Middle frontal gyrus (tissue), 1 donor: ENCODE measurements around the gene NOX3.

Experiments
- DNase-seq: peaks from one replicate; pipeline ENCODE4 v3.0.0-alpha.2; 2015; ENCODE audit warnings: low spot score; ENCODE audit errors: extremely low spot score

NOX3 gene

GRCh38 chr6:155436981-155437749 lies 18.5 kb downstream of the NOX3 start:
- no peak for DNase-seq

GRCh38 chr6:155434829-155435423 lies 20.7 kb downstream of the NOX3 start:
- no peak for DNase-seq

DNA sequence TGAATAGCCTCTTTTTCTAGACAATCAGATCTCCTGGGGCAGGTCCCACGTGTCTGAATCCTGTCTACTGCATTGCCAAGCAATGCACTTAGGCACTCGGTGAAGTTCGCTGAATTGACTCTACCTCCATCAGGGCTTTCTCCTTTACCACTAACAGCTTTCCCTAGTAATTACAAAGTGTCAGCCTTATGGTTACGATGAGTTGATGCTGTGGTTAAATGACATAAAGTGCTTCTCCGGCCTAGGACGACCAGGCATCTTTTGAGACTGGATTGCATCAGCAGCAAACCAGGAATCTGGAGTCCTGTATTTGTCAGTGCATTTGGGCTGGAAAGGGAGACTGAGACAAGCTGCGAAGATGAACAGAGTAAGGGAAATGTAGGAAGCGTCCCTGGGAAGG lies 21.5 kb downstream of the NOX3 start:
- DNase-seq, result no peak

DNA sequence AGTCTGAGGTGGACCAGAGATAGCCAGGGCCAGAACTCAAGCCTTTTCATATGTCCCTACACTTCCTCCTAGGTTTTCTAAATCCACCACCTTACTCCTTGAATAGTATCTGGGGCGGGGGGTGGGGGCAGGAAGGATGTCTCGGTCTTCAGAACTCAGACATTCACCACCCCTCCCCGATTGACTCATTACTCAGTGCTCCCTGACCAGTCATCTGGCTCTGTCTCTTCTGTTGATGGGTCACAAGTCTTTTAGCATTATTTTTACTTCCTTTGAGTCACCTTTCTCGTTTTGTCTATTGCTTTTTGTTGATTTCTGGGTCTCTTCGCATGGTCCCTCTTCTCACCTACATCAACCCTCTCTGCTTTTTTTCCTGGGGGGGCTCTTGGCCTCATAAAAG lies 23.3 kb downstream of the NOX3 start:
- no peak for DNase-seq

DNA sequence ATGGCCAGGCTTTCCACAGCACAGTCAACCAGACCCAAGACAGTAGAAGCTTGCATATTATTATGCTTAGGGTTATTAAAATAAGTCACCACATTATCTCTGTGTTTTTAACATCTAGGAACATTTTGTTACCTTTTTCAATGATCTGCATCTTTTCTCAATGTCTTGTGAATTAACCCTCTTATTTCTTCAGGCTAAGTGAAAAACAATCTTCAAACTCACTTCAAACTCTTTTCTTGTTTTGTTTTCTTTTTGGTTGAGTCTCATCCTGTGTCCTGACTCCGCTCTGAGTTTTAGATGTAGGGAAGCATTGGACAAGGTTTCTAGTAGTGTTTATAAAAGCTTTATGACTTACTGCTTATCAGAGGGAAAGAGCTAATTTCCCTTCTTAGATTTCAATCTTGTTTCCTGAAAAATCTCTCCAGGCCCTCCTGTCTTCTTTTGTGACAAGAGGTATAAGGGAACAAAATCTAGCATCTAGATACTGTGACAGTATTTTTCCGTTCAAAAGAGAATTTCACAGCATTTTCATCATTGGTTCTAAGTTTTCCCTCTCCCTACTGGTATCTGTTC lies 26.2 kb downstream of the NOX3 start:
- no peak for DNase-seq

GRCh38 chr6:155426408-155426945 lies 29.2 kb downstream of the NOX3 start:
- no peak for DNase-seq

GRCh38 chr6:155424181-155424580 lies 31.5 kb downstream of the NOX3 start:
- DNase-seq, result no peak

GRCh38 chr6:155422635-155423034 lies 33.0 kb downstream of the NOX3 start:
- DNase-seq, result no peak

DNA sequence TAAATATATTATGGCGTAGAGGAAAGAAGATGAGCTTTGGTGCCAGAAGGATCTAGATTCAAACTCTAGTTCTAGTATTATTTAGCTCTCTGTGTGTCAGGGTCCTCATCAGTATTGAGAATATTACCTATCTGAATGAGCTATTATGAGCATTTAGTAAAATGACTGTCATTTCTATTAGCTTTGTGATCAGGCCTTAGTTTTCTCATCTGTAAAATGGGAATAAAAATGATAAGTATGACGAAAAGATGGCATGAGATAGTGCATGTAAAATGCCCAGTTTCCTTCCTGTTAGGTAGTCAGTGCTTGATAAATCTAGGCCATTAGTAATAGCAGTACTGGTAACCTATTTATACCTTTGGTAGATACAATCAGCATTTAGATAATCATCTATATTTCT lies 35.1 kb downstream of the NOX3 start:
- no peak for DNase-seq

- DNase-seq, result no peak
Observed at GRCh38 chr6:155419161-155419560, 36.5 kb downstream of the NOX3 start.

DNA sequence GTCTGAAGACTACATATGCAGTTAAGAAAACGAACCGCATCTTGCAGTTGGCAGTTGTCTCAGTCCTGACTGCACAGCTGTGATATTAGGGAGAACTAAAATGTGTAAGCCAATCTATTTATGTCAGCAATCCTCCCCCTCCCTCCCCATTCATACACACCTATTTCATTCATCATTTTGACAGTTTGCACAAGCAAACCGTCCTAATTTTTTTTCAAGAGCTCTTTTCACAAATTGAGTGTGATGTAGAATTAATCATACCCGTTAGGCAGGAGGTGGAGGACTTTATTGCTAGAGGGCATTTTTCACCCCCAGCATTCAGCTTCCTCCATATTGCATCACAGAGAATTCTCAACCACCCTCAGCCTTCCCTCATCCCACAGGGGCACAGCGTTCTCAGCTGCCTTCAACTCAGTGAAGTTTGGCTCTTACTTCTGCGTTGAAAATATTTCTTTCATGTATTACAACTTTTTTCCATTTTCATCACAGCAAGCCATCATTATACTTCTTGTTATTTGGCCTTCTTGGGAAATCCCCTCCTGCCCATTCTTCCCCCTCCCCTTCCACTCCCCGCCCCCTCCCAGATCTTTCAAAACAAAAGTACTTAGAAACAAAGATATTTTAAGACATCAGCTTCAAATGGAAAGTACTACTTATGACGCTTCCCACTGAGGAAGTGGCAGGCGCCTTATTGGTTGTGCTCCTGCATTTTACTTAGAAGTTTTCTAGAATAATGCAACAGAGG lies 37.5 kb downstream of the NOX3 start:
- no peak for DNase-seq

DNA sequence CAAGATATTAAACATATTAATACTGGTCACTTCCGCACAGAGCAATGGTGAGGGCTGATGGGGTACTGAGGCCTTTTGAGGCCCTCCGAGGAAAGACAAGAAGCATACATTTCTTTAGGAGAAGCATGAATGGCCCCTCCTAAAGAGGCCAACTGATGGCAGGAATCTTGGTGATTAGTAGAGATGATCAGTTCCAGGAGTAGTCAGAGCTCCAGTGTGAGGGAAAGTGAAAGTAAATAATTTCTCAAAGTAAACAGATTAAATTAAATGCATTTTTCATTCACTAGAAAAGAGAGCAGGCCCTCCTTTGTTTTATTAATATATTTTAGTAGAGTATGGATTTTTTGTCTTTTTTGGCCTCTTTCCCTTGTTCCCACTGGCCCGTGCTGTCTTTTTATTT lies 38.2 kb downstream of the NOX3 start:
- no peak for DNase-seq

- no peak for DNase-seq
Observed at GRCh38 chr6:155415953-155416352, 39.7 kb downstream of the NOX3 start.

GRCh38 chr6:155414049-155414448 lies 41.6 kb downstream of the NOX3 start:
- no peak for DNase-seq

DNA sequence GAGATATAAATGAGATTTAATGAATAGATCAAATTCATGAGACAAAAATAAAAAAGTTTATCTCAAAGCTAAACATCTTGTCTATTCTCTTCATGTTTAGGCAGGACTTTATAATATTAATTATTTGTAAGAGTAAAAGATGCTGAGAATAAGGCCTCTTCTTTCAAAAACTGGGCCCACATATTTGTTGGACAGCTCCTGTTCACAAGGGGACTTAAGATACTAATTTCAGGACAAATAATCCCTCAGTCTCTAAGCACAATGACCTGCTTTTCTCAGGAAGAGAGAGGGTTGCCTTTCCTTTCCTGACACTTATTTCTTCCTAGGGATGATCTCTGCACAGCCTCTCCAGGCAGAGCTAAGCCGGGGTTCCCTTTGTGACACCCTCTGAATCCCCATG lies 43.3 kb downstream of the NOX3 start:
- DNase-seq, result no peak

DNA sequence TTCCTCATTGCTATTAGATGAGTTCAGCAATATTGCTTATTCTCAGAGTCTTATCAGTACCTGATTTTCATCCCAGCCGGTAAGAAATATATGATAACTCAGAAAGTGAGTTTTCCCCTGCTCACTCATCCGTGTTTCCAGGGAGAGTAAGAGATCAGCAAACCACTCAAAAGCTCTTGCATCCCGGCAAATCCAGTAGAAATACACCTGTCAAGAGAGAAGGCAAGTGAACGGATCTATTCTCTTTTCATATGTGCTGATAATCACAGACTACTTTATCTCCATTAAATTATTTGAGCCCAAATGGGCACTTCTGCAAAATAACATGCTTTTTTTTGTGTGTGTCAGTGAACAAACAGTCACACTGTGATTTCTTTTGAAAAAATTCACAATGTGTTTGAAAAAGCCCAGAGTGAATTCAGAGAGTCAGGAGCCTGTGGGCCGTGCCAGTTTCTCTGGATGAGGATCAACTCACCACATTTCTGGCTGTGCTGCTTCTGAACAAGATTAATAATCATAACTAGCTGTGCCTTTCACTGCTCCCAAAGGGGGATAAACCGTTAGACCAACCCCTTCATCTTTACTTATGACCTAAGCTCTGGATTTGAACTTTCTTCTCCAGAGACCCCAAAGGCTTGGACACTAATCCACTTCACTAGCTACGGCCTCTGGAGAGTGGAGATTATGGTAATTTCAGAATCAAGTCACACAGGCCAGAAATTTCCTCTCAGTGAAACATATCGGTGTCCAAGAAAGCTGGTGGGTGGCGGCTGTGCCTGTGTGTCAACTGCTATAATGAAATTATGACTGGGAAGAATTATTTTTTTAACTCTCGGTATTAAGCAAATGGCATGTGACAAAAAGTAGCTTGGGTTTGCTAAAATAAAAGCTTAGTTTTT lies 44.2 kb downstream of the NOX3 start:
- DNase-seq, result no peak

GRCh38 chr6:155409391-155409790 lies 46.2 kb downstream of the NOX3 start:
- DNase-seq, result no peak

DNA sequence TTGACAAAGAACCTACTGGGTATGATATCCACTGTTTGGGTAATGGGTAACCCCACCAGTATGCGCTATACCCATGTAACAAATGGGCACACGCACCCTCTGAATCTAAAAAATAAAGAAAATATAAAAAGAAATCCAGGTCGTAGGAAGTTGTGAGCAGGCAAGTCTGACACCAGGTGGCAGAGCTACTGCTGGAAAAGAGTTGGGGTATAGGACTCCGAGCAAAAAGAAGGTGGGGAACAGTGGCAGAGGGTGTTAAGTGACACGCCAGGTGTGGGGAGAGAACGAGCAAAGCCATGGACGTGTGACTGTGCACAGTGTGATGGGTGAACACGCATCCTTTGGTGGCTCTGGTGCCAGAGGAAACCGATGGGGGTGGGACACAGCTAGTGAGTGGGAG lies 46.7 kb downstream of the NOX3 start:
- no peak for DNase-seq

- DNase-seq, result no peak
Observed at GRCh38 chr6:155408231-155408630, 47.4 kb downstream of the NOX3 start.

DNA sequence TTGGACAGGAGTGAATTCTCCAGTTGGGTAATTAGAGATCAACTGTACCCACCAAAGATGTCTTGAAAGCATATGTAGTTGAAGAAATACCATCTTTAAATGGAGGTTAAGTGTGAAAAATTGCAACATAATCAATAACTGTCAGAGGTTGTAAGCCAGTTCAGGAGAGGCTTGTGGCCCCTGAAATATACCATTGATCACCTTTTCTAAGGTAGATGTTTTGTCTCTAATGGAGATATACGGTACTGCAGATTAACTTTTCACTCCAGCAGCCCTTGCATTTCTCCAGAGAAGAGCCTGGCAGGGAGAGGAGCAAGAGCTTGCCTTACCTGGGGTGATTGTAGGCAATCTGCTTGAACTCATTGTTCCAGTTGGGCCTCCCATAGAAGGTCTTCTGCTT lies 48.8 kb downstream of the NOX3 start:
- no peak for DNase-seq

- no peak for DNase-seq
Observed at GRCh38 chr6:155404937-155405336, 50.7 kb downstream of the NOX3 start.
